Astrocyte of the spinal cord (primary cell): Measurements from ENCODE around the gene CUEDC1.

Source experiments
- DNase-seq: peaks from one replicate; pipeline ENCODE4 v3.0.0; 2011; ENCODE audit warnings: low read depth, low spot score
- H3K4me3 ChIP-seq: 2 replicates; pipeline ENCODE4 v1.5.1; 2011; ENCODE audit warnings: low read depth, mild to moderate bottlenecking, low read length, moderate library complexity
- CTCF ChIP-seq: IDR thresholded peaks from 2 replicates; pipeline ENCODE4 v1.5.1; 2012; ENCODE audit warnings: low read depth, mild to moderate bottlenecking, low read length, inconsistent platforms
- in situ Hi-C: cut with HindIII; loops from 2 replicates; pipeline ENCODE4 v1.10.0; 2017; ENCODE audit warnings: low sequenced_read_pairs

The CUEDC1 gene

DNA sequence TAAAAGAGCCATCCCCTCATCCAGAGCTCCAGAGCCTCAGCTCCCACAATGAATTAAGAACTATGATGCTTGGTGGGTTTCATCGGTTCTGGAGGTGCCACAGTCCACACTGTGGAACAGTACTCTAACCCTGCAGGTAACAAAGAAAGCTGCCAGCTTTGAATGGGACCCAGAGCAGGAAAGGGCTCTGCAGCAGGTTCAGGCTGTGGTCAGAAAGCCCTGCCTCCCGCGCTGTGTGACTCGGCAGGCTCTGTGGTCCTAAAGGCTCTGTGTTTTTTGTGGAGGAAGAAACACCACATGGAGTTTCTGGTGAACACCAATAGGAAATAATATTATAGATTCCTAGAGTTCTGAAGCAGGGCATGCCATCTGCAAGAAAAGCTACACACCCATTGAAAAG lies 137.9 kb downstream of the CUEDC1 start:
- no peak for TF ChIP-seq CTCF
- in situ Hi-C loops: no loop called here
- no peak for DNase-seq
- H3K4me3 ChIP-seq: no peak overlapping the region

DNA sequence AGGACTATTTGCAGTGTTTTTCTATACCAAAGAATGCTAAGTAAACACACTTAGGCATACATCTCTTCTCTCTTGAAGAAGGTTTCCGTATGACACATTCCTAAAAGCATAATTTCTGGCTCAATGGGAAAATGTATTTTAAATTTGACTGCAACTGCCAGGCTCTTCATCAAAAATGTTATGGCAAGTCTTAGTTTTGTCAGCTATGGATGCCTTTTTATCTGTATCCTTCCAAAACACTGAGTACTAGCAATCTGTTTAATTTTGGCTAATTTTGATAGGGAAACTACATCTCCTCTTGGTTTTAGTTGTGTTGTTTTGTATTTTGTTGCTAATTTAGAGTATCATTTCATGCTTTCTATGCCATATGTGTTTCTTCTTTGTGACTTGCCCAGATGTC lies 140.8 kb downstream of the CUEDC1 start:
- no peak for TF ChIP-seq CTCF
- no peak for DNase-seq
- no peak overlapping the region for H3K4me3 ChIP-seq
- in situ Hi-C loops: no loop called here

DNA sequence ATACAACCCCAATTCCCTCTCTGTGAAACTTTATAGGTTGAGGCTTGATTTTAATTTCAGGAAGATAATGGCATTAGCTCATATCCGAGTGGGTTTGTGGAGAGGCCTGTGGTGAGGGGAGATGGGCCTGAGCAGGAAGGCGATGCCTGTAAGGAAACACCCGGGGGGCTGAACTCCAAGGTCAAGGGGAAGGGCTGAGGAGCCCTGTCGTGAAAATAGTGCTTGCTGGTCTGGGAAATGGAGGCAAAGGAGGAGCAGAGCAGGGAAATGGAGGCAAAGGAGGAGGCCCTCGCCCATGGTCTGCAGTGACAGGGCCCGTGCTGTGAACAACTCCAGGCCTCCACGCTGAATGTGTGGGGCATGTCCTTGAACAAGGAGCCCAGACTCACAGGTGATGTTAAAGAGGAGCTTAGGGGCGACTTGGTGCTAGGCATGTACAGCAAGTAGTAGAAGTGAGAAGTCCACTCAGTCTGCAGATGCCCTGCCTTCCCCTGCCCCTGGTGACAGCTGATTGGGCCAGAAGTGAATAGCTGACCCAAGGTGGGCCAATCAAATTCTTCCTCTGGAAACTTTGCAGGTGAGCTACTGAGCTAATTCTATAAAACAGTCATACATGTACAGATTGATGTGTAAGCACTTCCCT lies 143.5 kb downstream of the CUEDC1 start:
- no peak overlapping the region for H3K4me3 ChIP-seq
- no peak for TF ChIP-seq CTCF

More for the DNA sequence above, 143.5 kb downstream of the CUEDC1 start:
- no peak for DNase-seq
- in situ Hi-C loops: no loop called here
